ENCODE measurements around the gene SLC25A3. TPM values are rescaled to one million over a fixed set of nuclear protein-coding genes. Genes with fewer than 3 reads are reported as not detected.
"Not testable (repeated sequence)": the region's sequence is repeated elsewhere in the genome, so short reads cannot be mapped to it uniquely, and the experiment has no call there.

Gene SLC25A3
- total and polyA plus RNA-seq, 4 donors: 223 to 400 (median 292) TPM

- DNase-seq (ENCODE audit: low spot score): no peak
- peaks cover 6 to 37% (median 28%) of the 10 kb centered on the region in 4 donors for H3K36me3 ChIP-seq (ENCODE audit: control insufficient read depth in 4 of 4, insufficient read depth in 3 of 4, low read depth in 1 of 4, low read length in 3 of 4)
- H3K27me3 ChIP-seq (ENCODE audit: control insufficient read depth in 4 of 4, insufficient read depth in 4 of 4, low read length in 3 of 4): no peaks in the 10 kb centered on the region
- TF ChIP-seq HNF4G (IDR thresholded peaks at IDR 0.05) (no peak), ATF3 (IDR thresholded peaks at IDR 0.05) (peak; percentile 22), JUND (IDR thresholded peaks at IDR 0.05) (peak; percentile 54 to 65)
- WGBS: 64% methylated on average over 3 of the region's 3 CpGs
- no peaks in the 10 kb centered on the region for H3K9me3 ChIP-seq (ENCODE audit: control insufficient read depth in 4 of 4, low read length in 3 of 4)
- H3K4me1 ChIP-seq (ENCODE audit: control insufficient read depth in 4 of 4, insufficient read depth in 4 of 4, low read length in 3 of 4): peaks cover 0 to 14% (median 7%) of the 10 kb centered on the region in 4 donors
- peak overlapping the region in 1 of 2 donors; percentile 84 for H3K9ac ChIP-seq (ENCODE audit: low read depth in 1 of 2, low read length in 2 of 2)
- peak overlapping the region; percentile 15 to 98 (median 89) for H3K4me3 ChIP-seq (ENCODE audit: low read depth in 1 of 3, low read length in 3 of 3)
- H3K27ac ChIP-seq (ENCODE audit: low read depth in 1 of 2, low read length in 2 of 2): peak overlapping the region in 1 of 2 donors; percentile 98
Observed at GRCh38 chr12:98595243-98595988, 1.9 kb downstream of the SLC25A3 start.

GRCh38 chr12:98597313-98597712 is 3.8 kb downstream of the SLC25A3 start:
- H3K27me3 ChIP-seq (ENCODE audit: control insufficient read depth in 4 of 4, insufficient read depth in 4 of 4, low read length in 3 of 4); H3K9me3 ChIP-seq (ENCODE audit: control insufficient read depth in 4 of 4, low read length in 3 of 4); H3K4me3 ChIP-seq (ENCODE audit: low read depth in 1 of 3, low read length in 3 of 3); H3K27ac ChIP-seq (ENCODE audit: low read depth in 1 of 2, low read length in 2 of 2); DNase-seq (ENCODE audit: low spot score); H3K9ac ChIP-seq (ENCODE audit: low read depth in 1 of 2, low read length in 2 of 2): not testable (repeated sequence)
- Histone ChIP-seq H3K36me3 (ENCODE audit: control insufficient read depth in 4 of 4, insufficient read depth in 3 of 4, low read depth in 1 of 4, low read length in 3 of 4) (peaks cover 10 to 55% (median 46%) of the 10 kb centered on the region in 4 donors), H3K4me1 (ENCODE audit: control insufficient read depth in 4 of 4, insufficient read depth in 4 of 4, low read length in 3 of 4) (peaks cover 0 to 14% (median 7%) of the 10 kb centered on the region in 4 donors)
- WGBS: 93% methylated on average over 5 of the region's 5 CpGs

GRCh38 chr12:98601924-98602323 is 8.4 kb downstream of the SLC25A3 start:
- WGBS: 97% methylated on average over 8 of the region's 8 CpGs
- no peak overlapping the region for H3K9ac ChIP-seq (ENCODE audit: low read depth in 1 of 2, low read length in 2 of 2)
- H3K27me3 ChIP-seq (ENCODE audit: control insufficient read depth in 4 of 4, insufficient read depth in 4 of 4, low read length in 3 of 4): no peaks in the 10 kb centered on the region
- no peak overlapping the region for H3K4me3 ChIP-seq (ENCODE audit: low read depth in 1 of 3, low read length in 3 of 3)
- H3K4me1 ChIP-seq (ENCODE audit: control insufficient read depth in 4 of 4, insufficient read depth in 4 of 4, low read length in 3 of 4): no peaks in the 10 kb centered on the region
- no peak for DNase-seq (ENCODE audit: low spot score)
- no peaks in the 10 kb centered on the region for H3K9me3 ChIP-seq (ENCODE audit: control insufficient read depth in 4 of 4, low read length in 3 of 4)
- peaks cover 15 to 65% (median 62%) of the 10 kb centered on the region in 4 donors for H3K36me3 ChIP-seq (ENCODE audit: control insufficient read depth in 4 of 4, insufficient read depth in 3 of 4, low read depth in 1 of 4, low read length in 3 of 4)
- TF ChIP-seq ATF3 (IDR thresholded peaks at IDR 0.05) (no peak), RAD21 (IDR thresholded peaks at IDR 0.05) (no peak), JUND (IDR thresholded peaks at IDR 0.05) (no peak), NR2F2 (IDR thresholded peaks at IDR 0.05) (no peak), GABPA (IDR thresholded peaks at IDR 0.05 in 1 of 2, conservative IDR thresholded peaks at IDR 0.05 in 1 of 2) (no peak), CTCF (IDR thresholded peaks at IDR 0.05; ENCODE audit: low read depth, low read length, missing input control) (no peak), MAX (IDR thresholded peaks at IDR 0.05) (no peak), TAF1 (conservative IDR thresholded peaks at IDR 0.05) (no peak)
- H3K27ac ChIP-seq (ENCODE audit: low read depth in 1 of 2, low read length in 2 of 2): no peak overlapping the region

Measured in liver (tissue), 9 donors.